ENCODE data around the gene REXO4.

REXO4 gene

GRCh38 chr9:133403766-133404453, 13.9 kb downstream of the REXO4 start (continued):
- TF ChIP-seq PRDM6 (tag by site-specific recombination; IDR thresholded peaks at IDR 0.05) (no peak), ZNF596 (tag by site-specific recombination; IDR thresholded peaks at IDR 0.05) (no peak), GLI4 (tag by site-specific recombination; IDR thresholded peaks at IDR 0.05) (no peak), SCRT1 (tag by site-specific recombination; IDR thresholded peaks at IDR 0.05; ENCODE audit: borderline replicate concordance) (no peak), ZBTB10 (tag by site-specific recombination; IDR thresholded peaks at IDR 0.05) (no peak), ZNF335 (tag by site-specific recombination; conservative IDR thresholded peaks at IDR 0.05) (no peak)

- no peak for TF ChIP-seq ZNF121 (tag by site-specific recombination; IDR thresholded peaks at IDR 0.05)
- TF ChIP-seq ZNF514 (tag by site-specific recombination; IDR thresholded peaks at IDR 0.05) = no peak
- no peak for TF ChIP-seq ZBTB26 (tag by site-specific recombination; optimal IDR thresholded peaks at IDR 0.05)
- no peaks in the 10 kb centered on the region for H3K9me3 ChIP-seq (ENCODE audit: control insufficient read depth, insufficient read depth, low read depth, low read length)
- CTCF ChIA-PET = interaction anchor here (0.7 to 4.8 kb wide), 7 partner anchors 24 to 232 kb away, joined by 3 to 24 read pairs (median 3); no protein-coding TSS in a partner anchor
- no peaks in the 10 kb centered on the region for H3K4me1 ChIP-seq (ENCODE audit: control insufficient read depth, insufficient read depth, low read length)
- POLR2A ChIA-PET = interaction anchor here (0.7 kb wide), 1 partner anchor 12 kb away, joined by 6 read pairs; no protein-coding TSS in a partner anchor
- peaks cover 0 to 60% of the 10 kb centered on the region in 2 experiments; a peak in 1 of 3 replicates for H3K36me3 ChIP-seq (ENCODE audit: control insufficient read depth in 2 of 2, insufficient read depth in 1 of 2, low read length in 2 of 2)
- H3K4me3 ChIP-seq (ENCODE audit: low read depth, low read length) = no peak overlapping the region
- no peak overlapping the region for H3K27ac ChIP-seq (ENCODE audit: extremely low read depth, low read depth, low read length)
Observed at GRCh38 chr9:133402689-133403088, 15.1 kb downstream of the REXO4 start.

- CTCF ChIA-PET = interaction anchor here (0.7 to 1.4 kb wide), 4 partner anchors 8 to 36 kb away, joined by 3 to 6 read pairs (median 4); no protein-coding TSS in a partner anchor
- Histone ChIP-seq H3K4me1 (ENCODE audit: control insufficient read depth, insufficient read depth, low read length) (no peaks in the 10 kb centered on the region), H3K36me3 (ENCODE audit: control insufficient read depth in 2 of 2, insufficient read depth in 1 of 2, low read length in 2 of 2) (peaks cover 0 to 49% of the 10 kb centered on the region in 2 experiments; a peak in 1 of 3 replicates), H3K9me3 (ENCODE audit: control insufficient read depth, insufficient read depth, low read depth, low read length) (no peaks in the 10 kb centered on the region), H3K4me3 (ENCODE audit: low read depth, low read length) (no peak overlapping the region), H3K27ac (ENCODE audit: extremely low read depth, low read depth, low read length) (no peak overlapping the region)
- POLR2A ChIA-PET = interaction anchor here (0.7 to 1.4 kb wide), 2 partner anchors 54 to 78 kb away, joined by 3 to 4 read pairs; partner anchors contain the start of genes MED22 and RPL7A
- no peak for TF ChIP-seq ZNF548 (tag by site-specific recombination; IDR thresholded peaks at IDR 0.05)
- TF ChIP-seq ZNF423 (tag by site-specific recombination; IDR thresholded peaks at IDR 0.05) = no peak
- peak; percentile 28; the same call in 1 of the 2 replicates for TF ChIP-seq ZIC2 (tag by site-specific recombination; IDR thresholded peaks at IDR 0.05)
- TF ChIP-seq KLF16 (tag by site-specific recombination; IDR thresholded peaks at IDR 0.05) = no peak
- TF ChIP-seq KLF1 (tag by site-specific recombination; IDR thresholded peaks at IDR 0.05) = peak; percentile 41; the same call in 1 of the 2 replicates
- TF ChIP-seq ZEB2 (tag by site-specific recombination; IDR thresholded peaks at IDR 0.05) = no peak
Observed at GRCh38 chr9:133401588-133401987, 16.2 kb downstream of the REXO4 start.

Measured in HEK293 (cell line).